Stimulated activated CD8-positive, alpha-beta memory T cell treated with anti-CD3 and anti-CD28 coated beads, Interleukin-2, amount 100 ng/mL, for 48 hours (primary cell): ENCODE results near the gene GAB2.

Experiments
- DNase-seq, 2 donors: peaks; one replicate each; pipeline ENCODE4 v3.0.0-alpha.2; 2020; ENCODE audit warnings: low read depth in 2 of 2

The GAB2 gene

DNA sequence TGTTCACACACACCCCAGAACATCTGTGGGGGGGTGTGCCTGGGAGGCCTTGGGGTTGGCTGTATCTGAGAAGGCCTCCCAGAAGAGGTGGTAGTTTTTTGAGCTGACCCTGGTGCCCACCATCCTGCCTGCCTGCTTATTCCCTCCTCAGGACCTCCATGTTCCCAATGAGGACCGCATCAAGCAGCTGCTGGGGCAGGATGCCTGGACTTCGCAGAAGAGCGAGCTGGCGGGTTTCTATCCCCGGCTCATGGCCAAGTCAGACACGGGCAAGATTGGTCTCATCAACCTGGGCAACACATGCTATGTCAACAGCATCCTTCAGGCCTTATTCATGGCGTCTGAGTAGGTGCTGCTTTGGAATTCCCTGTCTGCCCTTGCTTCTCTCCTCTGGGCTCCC lies 211.9 kb downstream of the GAB2 start:
- no peak for DNase-seq

GRCh38 chr11:78205256-78205655 lies 212.4 kb downstream of the GAB2 start:
- no peak for DNase-seq

DNA sequence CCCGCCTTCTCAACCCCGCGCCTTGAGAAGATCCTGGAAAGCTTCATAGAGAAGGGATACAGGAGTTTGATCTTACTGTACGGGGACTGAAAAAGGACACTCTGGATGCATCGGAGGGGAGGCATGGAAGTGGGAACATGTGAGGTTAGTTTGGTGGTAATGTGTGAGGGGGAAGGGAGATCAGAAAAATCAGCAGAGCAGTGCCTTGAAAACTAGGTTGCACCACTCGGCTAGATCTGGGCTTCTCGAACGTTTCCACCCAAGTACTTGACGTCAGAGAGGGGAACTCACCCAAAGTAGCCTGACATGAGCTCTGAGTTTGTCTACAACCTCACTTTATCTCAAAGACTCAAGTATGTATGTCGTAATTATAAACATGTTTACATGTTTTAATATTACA lies 214.4 kb downstream of the GAB2 start:
- DNase-seq: no peak

DNA sequence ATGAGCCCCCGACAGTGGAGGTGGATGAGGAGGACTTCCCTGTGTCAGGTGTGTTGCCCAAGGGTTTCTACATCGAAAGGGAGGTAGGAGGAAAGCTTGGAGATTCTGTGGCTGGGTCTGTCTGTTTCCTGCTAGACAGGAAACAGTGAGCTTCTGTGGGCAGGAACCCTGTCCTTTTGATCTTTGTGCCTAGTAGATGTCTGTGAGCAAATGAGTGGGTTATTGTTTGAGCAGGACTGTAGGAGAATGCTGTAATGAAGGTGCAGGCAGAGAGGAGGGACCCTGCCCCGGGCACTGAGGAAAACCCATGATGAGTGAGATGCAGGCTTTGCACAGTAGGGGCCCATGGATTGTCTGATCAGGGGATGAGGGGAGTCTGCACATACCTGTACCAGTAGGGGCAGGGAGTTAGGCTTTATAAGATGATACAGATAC lies 214.9 kb downstream of the GAB2 start:
- DNase-seq: no peak

DNA sequence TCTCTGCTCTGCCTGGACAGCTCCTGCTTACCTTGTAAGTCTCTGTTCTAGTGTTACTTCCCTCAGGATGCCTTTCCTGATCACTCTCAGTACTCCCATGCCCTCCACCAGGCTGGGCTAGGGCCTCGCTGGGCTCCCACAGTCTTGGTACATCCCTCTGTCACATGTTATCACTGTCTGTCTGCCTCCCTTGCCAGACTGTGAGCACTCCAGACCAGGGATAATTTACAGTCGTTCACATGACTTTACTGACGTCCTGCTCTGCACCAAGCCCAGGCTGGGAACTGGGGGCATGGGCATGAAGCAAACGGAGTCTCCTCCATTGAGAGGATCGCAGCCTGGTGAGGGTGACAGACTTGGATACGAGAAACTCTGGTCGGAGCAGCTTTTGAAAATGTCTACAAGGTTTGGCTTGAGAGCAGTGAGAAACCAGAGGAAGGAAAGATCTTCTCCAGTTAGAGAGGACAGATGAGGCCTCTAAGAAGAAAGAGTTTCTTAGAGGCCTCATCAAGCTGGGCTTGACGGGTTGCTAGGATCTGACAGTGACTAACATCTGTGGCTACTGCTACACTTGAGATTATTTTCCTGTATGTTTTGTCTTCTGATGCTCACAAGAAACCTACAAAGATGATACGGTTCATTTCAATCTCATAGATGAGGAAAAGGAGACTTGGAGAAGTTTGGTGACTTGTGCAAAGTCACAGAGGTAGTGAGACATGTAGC lies 216.4 kb downstream of the GAB2 start:
- no peak for DNase-seq

- no peak for DNase-seq
Measured at GRCh38 chr11:78200553-78200952, 217.1 kb downstream of the GAB2 start.

- no peak for DNase-seq
Measured at GRCh38 chr11:78200061-78200460, 217.6 kb downstream of the GAB2 start.

DNA sequence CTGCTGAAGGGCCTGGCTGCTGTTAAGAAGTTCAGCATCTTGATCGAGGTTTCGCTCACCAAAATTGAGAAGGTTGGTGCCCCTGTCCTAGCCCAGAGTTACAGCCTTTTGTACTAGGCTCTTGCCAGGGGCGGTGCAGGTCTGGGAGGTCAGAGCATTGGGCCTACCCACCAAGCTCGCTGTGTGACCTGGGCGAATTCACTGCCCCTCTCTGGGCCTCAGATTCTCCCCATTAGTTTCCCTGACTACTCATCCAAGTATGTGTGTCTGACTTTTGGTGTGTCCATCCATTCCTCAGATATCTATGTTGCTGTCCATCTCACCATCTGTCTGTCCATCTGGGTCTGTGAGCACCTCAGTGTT lies 218.0 kb downstream of the GAB2 start:
- DNase-seq: no peak

- no peak for DNase-seq
Measured at GRCh38 chr11:78199015-78199652, 218.5 kb downstream of the GAB2 start.

GRCh38 chr11:78197816-78198215 lies 219.8 kb downstream of the GAB2 start:
- DNase-seq: no peak

GRCh38 chr11:78196661-78197091 lies 220.9 kb downstream of the GAB2 start:
- DNase-seq: no peak

GRCh38 chr11:78195917-78196560 lies 221.6 kb downstream of the GAB2 start:
- DNase-seq: no peak

- no peak for DNase-seq
Measured at GRCh38 chr11:78194490-78194889, 223.1 kb downstream of the GAB2 start.

- no peak for DNase-seq
Measured at GRCh38 chr11:78193806-78194205, 223.8 kb downstream of the GAB2 start.

- no peak for DNase-seq
Measured at GRCh38 chr11:78192911-78193351, 224.7 kb downstream of the GAB2 start.

DNA sequence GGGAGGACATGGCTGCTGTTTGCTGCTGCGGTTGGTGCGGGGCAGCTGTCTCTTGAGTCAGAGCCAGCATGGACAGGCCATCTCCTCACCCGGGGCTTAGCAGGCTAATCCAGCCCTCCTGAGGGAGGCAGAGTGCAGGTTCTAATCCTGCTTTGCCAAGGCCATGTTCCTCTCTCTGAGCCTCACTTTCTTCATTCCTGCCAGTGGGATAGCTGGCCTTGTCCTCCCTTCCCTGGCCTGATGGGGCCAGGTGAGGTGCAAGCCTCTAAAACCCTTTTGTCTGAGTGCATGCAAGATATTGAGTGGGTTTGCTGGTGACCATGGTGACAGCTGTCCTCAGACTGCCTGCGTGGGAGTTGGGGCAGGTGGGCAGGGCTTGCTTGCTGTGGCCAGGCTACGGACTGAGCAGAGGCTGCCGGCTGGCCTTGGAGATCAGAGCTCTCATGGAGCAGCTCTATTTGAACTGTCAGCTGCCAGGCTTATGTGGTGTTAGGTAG lies 225.3 kb downstream of the GAB2 start:
- DNase-seq: no peak

GRCh38 chr11:78190871-78191538 lies 226.6 kb downstream of the GAB2 start:
- no peak for DNase-seq

DNA sequence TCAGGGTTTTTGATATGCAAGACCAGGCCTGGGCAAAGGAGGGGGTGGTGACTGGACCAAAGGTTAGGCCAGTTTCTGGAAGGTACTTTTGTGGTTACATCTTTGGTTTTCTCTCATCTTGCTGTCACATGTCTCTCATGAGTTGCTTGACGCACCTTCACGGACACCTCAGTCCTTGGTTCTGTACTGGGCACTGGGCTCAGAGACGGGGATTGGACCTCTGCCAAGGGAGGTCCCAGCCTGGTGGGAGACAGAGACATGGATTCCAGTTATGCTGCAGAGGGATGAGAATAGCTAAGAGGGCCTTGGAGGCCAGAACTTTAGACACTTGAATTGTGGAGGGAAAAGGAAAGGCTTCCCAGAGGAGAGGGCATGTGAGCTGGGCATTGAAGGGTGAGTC lies 227.2 kb downstream of the GAB2 start:
- DNase-seq: no peak

- no peak for DNase-seq
Measured at GRCh38 chr11:78189851-78190250, 227.8 kb downstream of the GAB2 start.

GRCh38 chr11:78189174-78189724 lies 228.4 kb downstream of the GAB2 start:
- DNase-seq: no peak

DNA sequence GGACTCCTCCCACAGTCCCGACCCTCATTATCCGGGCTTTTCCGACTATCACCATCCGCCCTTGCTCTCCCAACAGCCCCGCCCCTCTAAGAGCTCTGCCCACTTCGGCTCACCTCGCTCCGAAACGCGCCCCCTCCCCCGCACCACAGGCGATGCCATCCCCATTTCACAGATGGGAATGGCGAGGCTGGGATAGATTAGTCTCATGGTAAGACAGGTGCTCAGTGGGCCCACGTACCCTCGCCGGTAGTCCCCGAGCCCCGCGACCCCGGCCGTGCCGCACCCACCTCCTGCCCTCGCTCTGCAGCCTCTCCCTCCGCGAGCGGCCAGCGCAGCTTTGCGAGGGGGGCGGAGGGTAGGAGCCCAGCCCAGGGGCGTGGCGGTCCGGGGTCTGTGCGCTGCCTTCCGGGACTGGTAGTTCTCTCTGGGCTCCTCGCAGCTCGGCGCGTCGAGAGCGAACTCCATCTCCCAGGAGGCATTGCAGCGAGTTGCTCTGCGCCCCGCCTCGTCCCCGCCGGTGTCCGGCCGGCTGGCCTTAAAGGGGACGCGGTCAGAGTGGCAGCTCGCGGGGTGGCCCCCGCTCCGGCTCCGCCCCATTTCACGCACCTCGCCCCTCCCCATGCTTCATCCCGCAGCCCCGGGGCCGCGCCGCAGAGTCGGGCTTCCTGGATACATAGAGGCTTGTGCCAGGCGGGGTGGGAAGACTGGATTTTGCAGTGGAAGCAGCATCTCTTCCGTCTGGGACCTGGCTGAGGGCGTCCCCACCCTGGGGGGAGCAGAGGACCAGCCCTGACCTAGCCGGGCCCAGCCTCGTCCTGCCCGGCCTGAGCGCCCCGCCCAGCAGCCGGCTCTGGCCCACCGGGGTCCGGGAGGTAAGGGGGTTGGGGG lies 229.1 kb downstream of the GAB2 start, which contains the start of the genes KCTD21 and USP35:
TSS of gene KCTD21 (minus strand) at position 341 of the 888 bp plus-strand sequence. CDS start 14,072 bp downstream, outside the sequence.
TSS of gene USP35 (plus strand) at position 634 of the 888 bp plus-strand sequence. CDS start 7,327 bp downstream, outside the sequence.
- peak; percentile 86 to 91 for DNase-seq
